ENCODE results near the gene VAV1.
"Not testable (repeated sequence)": the region's sequence is repeated elsewhere in the genome, so short reads cannot be mapped to it uniquely, and the experiment has no call there.

Gene VAV1

DNA sequence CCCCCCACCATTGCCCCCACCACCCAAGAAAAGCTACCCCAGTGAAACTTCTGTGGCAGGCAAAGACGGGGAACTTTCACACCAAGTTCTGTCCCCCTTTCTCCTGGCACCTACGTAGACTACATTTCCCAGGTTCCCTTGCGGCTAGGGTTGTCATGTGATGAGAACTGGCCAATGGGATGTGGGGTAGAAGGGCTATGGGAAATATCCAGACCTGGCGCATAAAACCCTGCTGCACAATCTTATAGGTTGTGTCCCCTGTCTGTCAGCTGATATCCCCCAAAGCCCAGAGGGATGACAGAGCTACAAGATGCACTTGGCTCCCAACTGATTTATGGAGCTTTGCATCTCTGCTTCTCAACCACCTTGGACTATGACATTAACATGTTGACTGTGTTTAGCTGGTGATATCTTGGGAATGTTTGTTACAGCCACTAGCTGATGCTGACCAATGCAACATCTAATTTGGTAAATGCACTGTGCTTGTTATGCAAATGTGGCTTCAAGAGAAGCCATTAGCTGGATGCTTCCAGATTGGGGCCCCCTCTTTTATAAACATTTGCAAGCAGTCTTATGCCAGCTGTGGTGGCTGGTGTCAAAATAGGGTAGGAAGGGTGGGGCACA, 11.3 kb upstream of the VAV1 start:
- DNase-seq (ENCODE audit: low read depth, low spot score): no peak

DNA sequence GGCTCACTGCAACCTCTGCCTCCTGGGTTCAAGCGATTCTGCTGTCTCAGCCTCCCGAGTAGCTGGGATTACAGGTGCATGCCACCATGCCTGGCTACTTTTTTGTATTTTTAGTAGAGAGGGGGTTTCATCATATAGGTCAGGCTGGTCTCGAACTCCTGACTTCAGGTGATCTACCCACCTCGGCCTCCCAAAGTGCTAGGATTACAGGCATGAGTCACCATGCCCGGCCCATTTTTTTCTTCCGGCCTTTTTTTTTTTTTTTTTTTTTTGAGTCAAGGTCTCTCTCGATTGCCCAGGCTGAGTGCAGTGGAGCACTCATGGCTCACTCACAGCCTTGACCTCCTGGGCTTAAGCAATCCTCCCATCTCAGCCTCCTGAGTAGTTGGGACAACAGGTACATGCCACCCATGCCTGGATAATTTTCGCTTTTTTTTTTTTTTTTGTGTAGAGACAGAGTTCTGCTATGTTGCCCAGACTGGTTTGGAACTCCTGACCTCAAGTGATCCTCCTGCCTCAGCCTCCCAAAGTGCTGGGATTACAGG, 10.2 kb upstream of the VAV1 start:
- not testable (repeated sequence) for DNase-seq (ENCODE audit: low read depth, low spot score)

DNA sequence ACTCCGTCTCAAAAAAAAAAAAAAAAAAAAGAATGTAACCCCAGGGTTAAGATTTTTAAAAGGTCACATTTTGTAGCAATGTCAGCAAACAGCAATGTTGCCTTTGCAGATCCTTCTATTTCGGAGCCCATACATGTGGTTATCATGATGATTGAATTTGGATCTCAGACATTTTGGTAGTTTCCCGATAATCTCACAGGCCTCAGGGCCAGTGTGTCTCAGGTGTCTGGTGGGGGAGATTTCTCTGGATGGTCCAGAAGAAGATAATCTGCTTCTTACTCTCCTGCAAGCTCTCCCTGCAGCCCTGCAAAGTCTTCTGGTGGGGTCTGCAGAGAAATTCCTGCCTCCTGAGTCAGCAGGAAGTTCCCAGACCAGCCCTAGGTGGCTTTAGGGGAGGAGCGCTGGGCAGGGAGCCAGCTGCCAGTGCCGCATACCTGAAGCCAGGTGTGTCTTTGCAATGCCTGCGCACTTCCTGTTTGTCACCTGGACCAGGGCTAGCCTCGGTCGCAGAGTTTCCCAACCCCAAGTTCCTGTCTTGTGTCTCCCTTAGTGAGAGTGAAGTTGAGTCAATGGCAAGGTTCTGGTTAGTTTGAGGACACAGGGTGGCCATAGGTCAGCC, 6.7 kb upstream of the VAV1 start:
- DNase-seq (ENCODE audit: low read depth, low spot score): no peak

DNA sequence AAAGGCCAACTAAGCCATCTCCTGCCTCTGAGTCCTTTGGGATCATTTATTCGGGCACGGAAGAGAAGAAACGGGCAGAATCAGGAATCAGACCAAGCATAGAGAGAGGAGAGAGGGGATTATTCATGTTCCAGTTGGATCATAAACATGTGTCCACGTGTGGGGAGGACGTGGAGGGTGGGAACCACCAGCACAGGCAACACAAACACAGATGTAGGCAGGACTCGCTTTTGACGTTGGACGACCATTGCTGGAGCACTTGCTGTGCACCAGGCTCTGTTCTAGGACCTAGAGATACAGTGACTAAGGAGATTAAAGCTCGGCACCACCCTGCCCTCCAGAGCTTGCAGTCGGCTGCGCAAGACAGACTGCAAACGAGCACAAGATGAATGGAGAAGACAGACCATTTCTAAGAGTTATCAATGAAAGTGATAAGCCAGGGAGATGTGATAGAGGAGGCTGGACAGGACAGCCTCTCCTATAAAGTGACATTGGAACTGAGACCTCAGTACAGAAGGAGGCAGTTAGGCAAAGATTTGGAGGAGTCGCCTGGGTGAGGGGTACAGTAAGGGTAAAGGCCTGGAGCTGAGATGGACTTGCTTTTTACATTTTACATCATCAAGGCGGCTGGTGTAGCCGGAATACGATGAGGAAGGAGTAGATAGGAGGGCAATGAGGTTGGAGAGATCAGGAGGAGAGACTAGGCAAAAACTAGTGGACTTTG, 6.0 kb upstream of the VAV1 start:
- no peak for DNase-seq (ENCODE audit: low read depth, low spot score)

DNA sequence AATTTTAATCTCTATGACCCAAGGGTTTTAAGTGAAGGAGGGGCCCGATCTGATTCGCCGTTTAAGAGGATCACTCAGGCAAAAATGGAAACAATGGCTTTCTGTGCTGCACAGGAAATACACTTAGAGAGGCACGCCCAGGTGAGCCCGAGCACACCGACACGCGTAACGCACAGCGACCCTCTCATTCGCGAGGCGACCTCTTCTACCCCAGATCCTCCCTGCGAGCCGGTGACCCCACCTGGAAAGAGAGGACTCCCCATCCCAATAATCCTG, 5.5 kb upstream of the VAV1 start:
- no peak for DNase-seq (ENCODE audit: low read depth, low spot score)

- DNase-seq (ENCODE audit: low read depth, low spot score): peak; percentile 88
These were observed 4.9 kb upstream of the VAV1 start, which contains the start of gene SH2D3A for GRCh38 chr19:6767357-6768235. Gene SH2D3A, minus strand, starts transcription at chr19:6767435. Its CDS starts 3,687 bp downstream, at chr19:6763748.

DNA sequence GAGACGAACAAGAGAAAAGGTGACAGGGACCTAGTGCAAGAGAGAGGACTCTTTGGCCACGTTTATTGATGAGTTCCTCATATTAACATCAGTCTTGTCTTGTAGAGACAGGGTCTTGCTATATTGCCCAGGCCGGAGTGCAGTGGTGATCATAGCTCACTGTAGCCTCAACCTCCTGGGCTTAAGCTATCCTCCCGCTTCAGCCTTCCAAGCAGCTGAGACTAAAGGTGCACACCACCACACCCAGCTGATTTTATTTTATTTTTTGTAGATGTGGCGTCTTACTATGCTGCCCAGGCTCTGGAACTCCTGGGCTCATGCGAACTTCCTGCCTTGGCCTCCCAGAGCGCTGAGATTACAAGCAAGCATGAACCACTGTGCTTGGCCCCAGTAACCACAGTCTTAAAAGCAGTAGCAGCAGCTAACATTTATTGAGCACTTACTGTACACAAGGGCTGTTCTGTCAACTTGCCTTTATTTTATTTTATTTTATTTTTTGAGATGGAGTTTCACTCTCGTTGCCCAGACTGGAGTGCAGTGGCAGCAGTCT, 4.2 kb upstream of the VAV1 start:
- no peak for DNase-seq (ENCODE audit: low read depth, low spot score)

DNA sequence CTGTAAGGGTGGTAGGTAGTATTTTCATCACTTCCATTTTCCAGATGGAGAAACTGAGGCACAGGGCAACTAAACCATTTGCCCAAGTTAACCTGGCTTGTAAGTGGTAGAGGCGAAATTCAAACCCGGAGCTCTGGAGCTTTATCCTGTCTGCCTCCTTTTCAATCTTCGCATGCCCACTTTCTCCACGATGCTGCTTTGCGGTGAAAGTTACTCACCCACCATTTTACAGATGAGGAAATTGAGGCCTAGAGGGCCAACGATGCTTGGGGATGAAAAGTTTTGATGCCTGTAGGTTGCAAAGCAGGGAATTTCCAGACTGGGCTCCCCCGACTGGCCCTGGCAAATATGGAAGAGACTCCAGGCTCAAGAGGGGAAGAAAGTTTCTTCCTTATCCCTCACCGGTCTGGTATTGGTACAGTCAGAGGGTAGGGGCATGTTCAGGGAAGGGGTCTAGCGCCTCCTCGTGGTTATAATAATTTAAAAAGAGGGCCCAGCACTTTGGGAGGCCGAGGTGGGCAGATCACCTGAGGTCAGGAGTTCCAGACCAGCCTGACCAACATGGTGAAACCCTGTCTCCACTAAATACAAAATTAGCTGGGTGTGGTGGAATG, 3.4 kb upstream of the VAV1 start:
- DNase-seq (ENCODE audit: low read depth, low spot score): no peak

- not testable (repeated sequence) for DNase-seq (ENCODE audit: low read depth, low spot score)
These were observed 870 bp upstream of the VAV1 start for GRCh38 chr19:6771648-6772027.

DNA sequence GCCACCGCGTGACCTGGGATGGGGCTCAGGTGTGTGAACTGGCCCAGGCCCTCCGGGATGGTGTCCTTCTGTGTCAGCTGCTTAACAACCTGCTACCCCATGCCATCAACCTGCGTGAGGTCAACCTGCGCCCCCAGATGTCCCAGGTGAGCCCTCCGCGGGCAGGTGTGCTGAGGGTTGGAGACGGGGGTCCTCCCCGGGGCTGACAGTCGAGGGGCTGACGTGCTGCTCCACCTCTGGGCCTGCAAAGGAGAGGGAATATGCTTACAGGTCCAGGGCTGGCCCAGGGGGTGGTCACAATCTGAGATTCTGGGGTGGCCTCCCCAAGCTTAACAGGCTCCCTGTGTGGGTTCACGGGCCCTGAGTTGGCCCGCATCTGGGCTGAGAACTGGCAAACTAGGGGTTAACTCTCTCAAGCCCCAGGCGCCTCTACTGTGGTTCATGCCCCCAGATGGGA, 386 bp downstream of the VAV1 start:
- DNase-seq (ENCODE audit: low read depth, low spot score): no peak

GRCh38 chr19:6773323-6773931, 919 bp downstream of the VAV1 start:
- no peak for DNase-seq (ENCODE audit: low read depth, low spot score)

DNA sequence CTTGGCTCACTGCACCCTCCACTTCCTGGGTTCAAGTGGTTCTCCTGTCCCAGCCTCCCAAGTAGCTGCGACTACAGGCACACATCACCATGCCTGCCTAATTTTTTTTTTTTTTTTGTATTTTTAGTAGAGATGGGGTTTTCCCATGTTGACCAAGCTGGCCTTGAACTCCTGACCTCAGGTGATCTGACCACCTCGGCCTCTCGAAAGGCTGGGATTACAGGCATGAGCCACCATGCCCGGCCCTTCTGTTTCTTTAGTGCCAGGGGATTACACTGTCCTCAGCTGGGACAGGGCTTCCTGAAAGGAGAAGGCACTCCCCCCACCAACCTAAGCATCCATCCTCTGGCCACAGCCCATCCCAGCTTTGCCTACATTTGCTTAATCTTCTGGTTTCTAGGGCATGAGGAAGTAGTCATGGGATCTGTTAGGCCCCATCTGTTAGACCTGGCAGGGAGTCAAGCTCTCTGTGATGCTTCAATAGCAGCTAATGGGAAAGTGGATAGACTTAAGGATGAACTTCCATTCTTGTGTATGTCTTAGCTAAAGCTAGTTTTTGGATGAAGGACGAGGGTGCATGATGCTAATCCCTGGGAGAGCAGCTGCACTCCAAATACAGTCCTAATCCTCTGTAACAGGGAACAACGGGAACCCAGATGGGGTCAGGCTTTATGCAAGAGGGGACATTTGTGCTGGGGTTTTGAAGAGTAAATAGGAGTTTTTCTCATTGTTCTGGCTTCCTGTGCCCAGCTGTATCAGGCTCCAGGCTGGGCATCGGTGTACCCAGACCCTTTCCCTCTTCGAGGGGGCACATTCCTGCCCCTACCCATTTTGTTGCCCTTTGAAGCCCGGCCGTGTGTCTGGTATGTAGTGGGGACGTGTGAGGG, 2.6 kb downstream of the VAV1 start:
- DNase-seq (ENCODE audit: low read depth, low spot score): no peak

GRCh38 chr19:6776045-6776444, 3.5 kb downstream of the VAV1 start:
- DNase-seq (ENCODE audit: low read depth, low spot score): not testable (repeated sequence)

DNA sequence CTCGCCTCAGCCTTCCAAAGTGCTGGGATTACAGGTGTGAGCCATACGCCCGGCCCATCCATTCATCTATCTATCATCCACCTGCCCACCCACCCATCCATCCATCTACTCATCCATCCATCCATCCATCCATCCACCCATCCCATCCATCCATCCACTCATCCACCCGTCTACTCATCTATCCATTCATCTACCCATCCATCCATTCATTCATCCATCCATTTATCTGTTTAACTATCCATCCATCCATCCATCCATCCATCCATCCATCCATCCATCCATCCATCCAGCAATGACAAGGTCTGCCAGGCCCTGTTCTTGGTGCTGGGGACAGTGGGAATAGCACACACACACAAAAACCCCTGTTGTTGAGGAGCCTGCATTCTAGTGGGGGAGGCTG, 4.5 kb downstream of the VAV1 start:
- no peak for DNase-seq (ENCODE audit: low read depth, low spot score)

DNA sequence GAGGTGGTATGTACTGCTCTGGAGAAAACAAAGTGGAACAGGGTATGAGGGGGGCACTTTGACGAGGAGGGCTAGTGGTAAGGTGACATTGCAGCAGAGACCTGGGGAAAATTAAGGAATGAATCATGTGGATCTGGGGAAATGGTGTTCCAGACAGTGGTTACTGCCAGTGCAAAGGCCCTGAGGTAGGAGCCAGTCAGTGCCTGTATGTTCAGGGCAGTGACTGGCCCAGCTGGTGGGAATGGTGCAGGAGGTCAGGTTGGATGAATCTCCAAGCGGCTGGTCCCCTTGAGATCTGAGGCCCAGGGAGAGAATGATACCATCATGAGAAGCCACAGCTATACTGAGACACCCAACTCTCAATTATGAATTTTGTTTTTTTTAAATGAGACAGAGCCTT, 4.9 kb downstream of the VAV1 start:
- no peak for DNase-seq (ENCODE audit: low read depth, low spot score)

- no peak for DNase-seq (ENCODE audit: low read depth, low spot score)
These were observed 5.9 kb downstream of the VAV1 start for GRCh38 chr19:6778386-6778785.

GRCh38 chr19:6779206-6779605, 6.7 kb downstream of the VAV1 start:
- DNase-seq (ENCODE audit: low read depth, low spot score): no peak

DNA sequence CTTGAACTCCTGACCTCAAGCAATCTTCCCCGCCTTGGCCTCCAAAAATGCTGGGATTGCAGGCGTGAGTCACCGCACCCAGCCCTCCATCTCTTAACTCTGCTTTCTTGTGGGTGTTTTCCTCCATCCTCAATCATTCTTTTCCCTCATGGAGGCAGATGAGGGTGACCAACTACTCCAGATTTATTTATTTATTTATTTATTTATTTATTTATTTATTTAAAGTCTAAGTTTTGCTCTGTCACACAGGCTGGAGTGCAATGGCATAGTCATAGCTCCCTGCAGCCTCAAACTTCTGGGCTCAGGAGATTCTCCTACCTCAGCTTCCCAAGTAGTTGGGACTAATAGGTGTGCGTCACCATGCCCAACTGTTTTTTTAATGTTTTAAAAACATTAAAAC, 14.9 kb downstream of the VAV1 start:
- no peak for DNase-seq (ENCODE audit: low read depth, low spot score)

DNA sequence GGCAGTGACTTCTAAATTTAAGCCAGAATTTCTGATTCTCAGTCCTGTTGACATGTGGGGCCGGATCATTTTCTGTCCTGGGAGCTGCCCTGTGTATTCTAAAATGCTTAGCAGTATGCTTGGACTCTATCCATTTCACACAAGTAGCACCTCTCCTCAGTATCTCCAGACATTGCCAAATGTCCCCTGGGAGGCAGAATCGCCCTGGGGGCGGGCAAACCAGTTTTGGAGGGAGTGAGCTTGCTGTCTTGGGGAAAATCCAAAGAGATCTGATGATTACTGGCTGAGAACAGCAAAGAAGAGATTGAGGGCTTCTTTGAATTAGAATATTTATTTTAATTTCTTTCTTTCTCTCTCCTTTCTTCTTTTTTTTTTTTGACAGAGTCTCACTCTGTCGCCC, 16.4 kb downstream of the VAV1 start:
- DNase-seq (ENCODE audit: low read depth, low spot score): no peak
